HG03175 (cell line): Measurements from ENCODE around the gene ANKHD1.

Source experiments
- ATAC-seq: cut with Tn5 transposase; IDR thresholded peaks from one replicate; pipeline ENCODE4 v1.9.1; 2021; ENCODE audit warnings: mild to moderate bottlenecking, moderate library complexity; ENCODE audit not compliant: unreplicated experiment

The ANKHD1 gene

GRCh38 chr5:140588311-140589070 is 186.9 kb downstream of the ANKHD1 start:
- ATAC-seq, result no peak
